ENCODE measurements around the gene LSR.

LSR gene

GRCh38 chr19:35270381-35270811 is 21.6 kb downstream of the LSR start:
- H3K27ac ChIP-seq (ENCODE audit: low read depth, low read length), result no peak overlapping the region
- H3K4me3 ChIP-seq (ENCODE audit: low read length), result peak overlapping the region; percentile 82; the same call in 1 of the 2 replicates
- no peak overlapping the region for H3K9ac ChIP-seq (ENCODE audit: low read depth, low read length)

GRCh38 chr19:35271546-35271945 is 22.7 kb downstream of the LSR start:
- Histone ChIP-seq H3K27me3 (ENCODE audit: insufficient read depth, low read length) (no peaks in the 10 kb centered on the region), H3K9ac (ENCODE audit: low read depth, low read length) (no peak overlapping the region), H3K4me1 (ENCODE audit: insufficient read depth, low read length) (0 out of 2 replicates have a peak, but pooled peaks cover 3% of the 10 kb centered on the region), H3K4me3 (ENCODE audit: low read length) (no peak overlapping the region), H3K36me3 (ENCODE audit: insufficient read depth, low read length) (peaks cover 64% of the 10 kb centered on the region), H3K9me3 (ENCODE audit: insufficient read depth, low read depth, low read length) (no peaks in the 10 kb centered on the region), H3K27ac (ENCODE audit: low read depth, low read length) (no peak overlapping the region)
- 95% methylated on average over 7 of the region's 7 CpGs for WGBS

More at GRCh38 chr19:35270381-35270811, 21.6 kb downstream of the LSR start:
- H3K4me1 ChIP-seq (ENCODE audit: insufficient read depth, low read length), result 0 out of 2 replicates have a peak, but pooled peaks cover 3% of the 10 kb centered on the region
- H3K36me3 ChIP-seq (ENCODE audit: insufficient read depth, low read length), result peaks cover 65% of the 10 kb centered on the region
- no peaks in the 10 kb centered on the region for H3K27me3 ChIP-seq (ENCODE audit: insufficient read depth, low read length)
- H3K9me3 ChIP-seq (ENCODE audit: insufficient read depth, low read depth, low read length), result no peaks in the 10 kb centered on the region
- 93% methylated on average over 16 of the region's 16 CpGs for WGBS

GRCh38 chr19:35272122-35272719 is 23.4 kb downstream of the LSR start:
- H3K27me3 ChIP-seq (ENCODE audit: insufficient read depth, low read length), result no peaks in the 10 kb centered on the region
- no peak overlapping the region for H3K4me3 ChIP-seq (ENCODE audit: low read length)
- WGBS, result 96% methylated on average over 16 of the region's 16 CpGs
- 0 out of 2 replicates have a peak, but pooled peaks cover 3% of the 10 kb centered on the region for H3K4me1 ChIP-seq (ENCODE audit: insufficient read depth, low read length)
- H3K36me3 ChIP-seq (ENCODE audit: insufficient read depth, low read length), result peaks cover 65% of the 10 kb centered on the region
- H3K9me3 ChIP-seq (ENCODE audit: insufficient read depth, low read depth, low read length), result no peaks in the 10 kb centered on the region
- no peak overlapping the region for H3K9ac ChIP-seq (ENCODE audit: low read depth, low read length)
- no peak overlapping the region for H3K27ac ChIP-seq (ENCODE audit: low read depth, low read length)

- H3K27me3 ChIP-seq (ENCODE audit: insufficient read depth, low read length), result no peaks in the 10 kb centered on the region
- H3K9ac ChIP-seq (ENCODE audit: low read depth, low read length), result no peak overlapping the region
- H3K4me1 ChIP-seq (ENCODE audit: insufficient read depth, low read length), result 0 out of 2 replicates have a peak, but pooled peaks cover 3% of the 10 kb centered on the region
- WGBS, result 90% methylated on average over 10 of the region's 10 CpGs
- no peaks in the 10 kb centered on the region for H3K9me3 ChIP-seq (ENCODE audit: insufficient read depth, low read depth, low read length)
- H3K4me3 ChIP-seq (ENCODE audit: low read length), result no peak overlapping the region
- H3K36me3 ChIP-seq (ENCODE audit: insufficient read depth, low read length), result peaks cover 71% of the 10 kb centered on the region
- no peak overlapping the region for H3K27ac ChIP-seq (ENCODE audit: low read depth, low read length)
Measured at GRCh38 chr19:35272954-35273649, 24.3 kb downstream of the LSR start.

- H3K9me3 ChIP-seq (ENCODE audit: insufficient read depth, low read depth, low read length), result no peaks in the 10 kb centered on the region
- no peak overlapping the region for H3K4me3 ChIP-seq (ENCODE audit: low read length)
- H3K27me3 ChIP-seq (ENCODE audit: insufficient read depth, low read length), result no peaks in the 10 kb centered on the region
- H3K36me3 ChIP-seq (ENCODE audit: insufficient read depth, low read length), result peaks cover 77% of the 10 kb centered on the region
- H3K4me1 ChIP-seq (ENCODE audit: insufficient read depth, low read length), result 0 out of 2 replicates have a peak, but pooled peaks cover 3% of the 10 kb centered on the region
- WGBS, result 83% methylated on average over 14 of the region's 14 CpGs
- H3K9ac ChIP-seq (ENCODE audit: low read depth, low read length), result no peak overlapping the region
- H3K27ac ChIP-seq (ENCODE audit: low read depth, low read length), result no peak overlapping the region
Measured at GRCh38 chr19:35273686-35274259, 25.0 kb downstream of the LSR start.

GRCh38 chr19:35274323-35274722 is 25.5 kb downstream of the LSR start:
- WGBS, result over 99% methylated on average over 5 of the region's 5 CpGs
- no peaks in the 10 kb centered on the region for H3K9me3 ChIP-seq (ENCODE audit: insufficient read depth, low read depth, low read length)
- H3K36me3 ChIP-seq (ENCODE audit: insufficient read depth, low read length), result peaks cover 81% of the 10 kb centered on the region
- H3K9ac ChIP-seq (ENCODE audit: low read depth, low read length), result no peak overlapping the region
- H3K4me1 ChIP-seq (ENCODE audit: insufficient read depth, low read length), result 0 out of 2 replicates have a peak, but pooled peaks cover 3% of the 10 kb centered on the region
- no peak overlapping the region for H3K4me3 ChIP-seq (ENCODE audit: low read length)
- no peak overlapping the region for H3K27ac ChIP-seq (ENCODE audit: low read depth, low read length)
- H3K27me3 ChIP-seq (ENCODE audit: insufficient read depth, low read length), result no peaks in the 10 kb centered on the region

GRCh38 chr19:35276706-35277281 is 28.0 kb downstream of the LSR start:
- Histone ChIP-seq H3K9me3 (ENCODE audit: insufficient read depth, low read depth, low read length) (no peaks in the 10 kb centered on the region), H3K27ac (ENCODE audit: low read depth, low read length) (no peak overlapping the region), H3K4me3 (ENCODE audit: low read length) (no peak overlapping the region), H3K27me3 (ENCODE audit: insufficient read depth, low read length) (no peaks in the 10 kb centered on the region), H3K36me3 (ENCODE audit: insufficient read depth, low read length) (peaks cover 63% of the 10 kb centered on the region), H3K9ac (ENCODE audit: low read depth, low read length) (no peak overlapping the region), H3K4me1 (ENCODE audit: insufficient read depth, low read length) (no peaks in the 10 kb centered on the region)
- 96% methylated on average over 28 of the region's 28 CpGs for WGBS

- Histone ChIP-seq H3K27ac (ENCODE audit: low read depth, low read length) (no peak overlapping the region), H3K27me3 (ENCODE audit: insufficient read depth, low read length) (no peaks in the 10 kb centered on the region), H3K9me3 (ENCODE audit: insufficient read depth, low read depth, low read length) (no peaks in the 10 kb centered on the region), H3K4me3 (ENCODE audit: low read length) (no peak overlapping the region), H3K4me1 (ENCODE audit: insufficient read depth, low read length) (no peaks in the 10 kb centered on the region), H3K36me3 (ENCODE audit: insufficient read depth, low read length) (peaks cover 51% of the 10 kb centered on the region), H3K9ac (ENCODE audit: low read depth, low read length) (no peak overlapping the region)
- WGBS, result 95% methylated on average over 45 of the region's 45 CpGs
Measured at GRCh38 chr19:35278578-35279284, 29.9 kb downstream of the LSR start.

GRCh38 chr19:35279374-35279773 is 30.6 kb downstream of the LSR start:
- Histone ChIP-seq H3K4me3 (ENCODE audit: low read length) (no peak overlapping the region), H3K9ac (ENCODE audit: low read depth, low read length) (no peak overlapping the region), H3K4me1 (ENCODE audit: insufficient read depth, low read length) (no peaks in the 10 kb centered on the region), H3K27me3 (ENCODE audit: insufficient read depth, low read length) (no peaks in the 10 kb centered on the region), H3K36me3 (ENCODE audit: insufficient read depth, low read length) (peaks cover 44% of the 10 kb centered on the region), H3K9me3 (ENCODE audit: insufficient read depth, low read depth, low read length) (no peaks in the 10 kb centered on the region), H3K27ac (ENCODE audit: low read depth, low read length) (no peak overlapping the region)
- 86% methylated on average over 11 of the region's 11 CpGs for WGBS

- Histone ChIP-seq H3K27ac (ENCODE audit: low read depth, low read length) (no peak overlapping the region), H3K9me3 (ENCODE audit: insufficient read depth, low read depth, low read length) (no peaks in the 10 kb centered on the region), H3K4me1 (ENCODE audit: insufficient read depth, low read length) (peaks cover 7% of the 10 kb centered on the region), H3K9ac (ENCODE audit: low read depth, low read length) (no peak overlapping the region), H3K27me3 (ENCODE audit: insufficient read depth, low read length) (no peaks in the 10 kb centered on the region), H3K4me3 (ENCODE audit: low read length) (no peak overlapping the region), H3K36me3 (ENCODE audit: insufficient read depth, low read length) (peaks cover 36% of the 10 kb centered on the region)
- 84% methylated on average over 12 of the region's 12 CpGs for WGBS
Measured at GRCh38 chr19:35279985-35280821, 31.4 kb downstream of the LSR start.
